ENCODE measurements around the gene TMC7. TPM values are rescaled to one million over a fixed set of nuclear protein-coding genes. Genes with fewer than 3 reads are reported as not detected.
A peak's percentile ranks its signal among the peaks of the same experiment; 100 is the strongest.

The TMC7 gene
- total and polyA plus RNA-seq, 2 experiments from 2014 or later, result 5.7 to 6.5 TPM

- H3K9me3 ChIP-seq (ENCODE audit: low read depth), result no peaks in the 10 kb centered on the region
- H3K9me2 ChIP-seq (replicated peaks; ENCODE audit: insufficient read depth), result no peaks in the 10 kb centered on the region
- peaks cover 9% of the 10 kb centered on the region for H3K4me1 ChIP-seq (ENCODE audit: insufficient read depth)
- peak overlapping the region; percentile 64 for H2AFZ ChIP-seq
- H3K4me3 ChIP-seq, result peak overlapping the region; percentile 63
- no peak for TF ChIP-seq CTCF (IDR thresholded peaks at IDR 0.05; ENCODE audit: poor library complexity)
- no peak for TF ChIP-seq EZH2phosphoT487 (IDR thresholded peaks at IDR 0.05; ENCODE audit: low read depth, severe bottlenecking, unreplicated experiment)
- no peak for TF ChIP-seq EZH2 (IDR thresholded peaks at IDR 0.05; ENCODE audit: borderline replicate concordance)
- 70% methylated on average over 19 of the region's 19 CpGs for WGBS (ENCODE audit: low lambda C conversion rate, missing lambda C conversion rate)
- H3K4me2 ChIP-seq, result peak overlapping the region; percentile 87
- no peaks in the 10 kb centered on the region for H3K36me3 ChIP-seq (replicated peaks; ENCODE audit: insufficient read depth, low read depth)
- no peaks in the 10 kb centered on the region for H3K27me3 ChIP-seq
- peaks cover 15% of the 10 kb centered on the region for H3K79me2 ChIP-seq
- no peak for DNase-seq (ENCODE audit: low spot score)
- peak overlapping the region; percentile 98 for H3K27ac ChIP-seq
- no peaks in the 10 kb centered on the region for H4K20me1 ChIP-seq (ENCODE audit: insufficient read depth, poor library complexity, severe bottlenecking)
Observed at GRCh38 chr16:19068237-19068815, 84.6 kb downstream of the TMC7 start.

GRCh38 chr16:19071811-19072777 is 88.4 kb downstream of the TMC7 start:
- 84% methylated on average over 21 of the region's 21 CpGs for WGBS (ENCODE audit: low lambda C conversion rate, missing lambda C conversion rate)
- Histone ChIP-seq H3K4me1 (ENCODE audit: insufficient read depth) (peaks cover 9% of the 10 kb centered on the region), H3K9me2 (replicated peaks; ENCODE audit: insufficient read depth) (no peaks in the 10 kb centered on the region), H3K27ac (no peak overlapping the region), H2AFZ (no peak overlapping the region), H3K4me2 (no peak overlapping the region), H3K27me3 (no peaks in the 10 kb centered on the region), H3K79me2 (peaks cover 15% of the 10 kb centered on the region), H3K4me3 (no peak overlapping the region), H3K9me3 (ENCODE audit: low read depth) (no peaks in the 10 kb centered on the region), H3K36me3 (replicated peaks; ENCODE audit: insufficient read depth, low read depth) (peaks cover 6% of the 10 kb centered on the region), H4K20me1 (ENCODE audit: insufficient read depth, poor library complexity, severe bottlenecking) (no peaks in the 10 kb centered on the region)
- TF ChIP-seq EZH2 (IDR thresholded peaks at IDR 0.05; ENCODE audit: borderline replicate concordance) (no peak), EZH2phosphoT487 (IDR thresholded peaks at IDR 0.05; ENCODE audit: low read depth, severe bottlenecking, unreplicated experiment) (no peak), CTCF (IDR thresholded peaks at IDR 0.05; ENCODE audit: poor library complexity) (peak; percentile 59)
- peak; percentile 77 for DNase-seq (ENCODE audit: low spot score)

- no peak overlapping the region for H3K4me2 ChIP-seq
- H4K20me1 ChIP-seq (ENCODE audit: insufficient read depth, poor library complexity, severe bottlenecking), result no peaks in the 10 kb centered on the region
- H3K27me3 ChIP-seq, result no peaks in the 10 kb centered on the region
- no peak for DNase-seq (ENCODE audit: low spot score)
- WGBS (ENCODE audit: low lambda C conversion rate, missing lambda C conversion rate), result 97% methylated on average over 3 of the region's 3 CpGs
- H2AFZ ChIP-seq, result no peak overlapping the region
- no peaks in the 10 kb centered on the region for H3K9me3 ChIP-seq (ENCODE audit: low read depth)
- peaks cover 6% of the 10 kb centered on the region for H3K36me3 ChIP-seq (replicated peaks; ENCODE audit: insufficient read depth, low read depth)
- TF ChIP-seq EZH2 (IDR thresholded peaks at IDR 0.05; ENCODE audit: borderline replicate concordance) (no peak), EZH2phosphoT487 (IDR thresholded peaks at IDR 0.05; ENCODE audit: low read depth, severe bottlenecking, unreplicated experiment) (no peak)
- H3K27ac ChIP-seq, result no peak overlapping the region
- H3K4me3 ChIP-seq, result no peak overlapping the region
- peaks cover 8% of the 10 kb centered on the region for H3K4me1 ChIP-seq (ENCODE audit: insufficient read depth)
- no peaks in the 10 kb centered on the region for H3K9me2 ChIP-seq (replicated peaks; ENCODE audit: insufficient read depth)
- H3K79me2 ChIP-seq, result peaks cover 13% of the 10 kb centered on the region
Observed at GRCh38 chr16:19073344-19073743, 89.6 kb downstream of the TMC7 start.

GRCh38 chr16:19073863-19074262 is 90.1 kb downstream of the TMC7 start:
- Histone ChIP-seq H3K36me3 (replicated peaks; ENCODE audit: insufficient read depth, low read depth) (peaks cover 6% of the 10 kb centered on the region), H3K79me2 (peaks cover 7% of the 10 kb centered on the region), H3K4me3 (no peak overlapping the region), H3K4me1 (ENCODE audit: insufficient read depth) (peaks cover 3% of the 10 kb centered on the region), H3K27ac (no peak overlapping the region), H3K9me3 (ENCODE audit: low read depth) (no peaks in the 10 kb centered on the region), H2AFZ (no peak overlapping the region), H3K9me2 (replicated peaks; ENCODE audit: insufficient read depth) (no peaks in the 10 kb centered on the region), H4K20me1 (ENCODE audit: insufficient read depth, poor library complexity, severe bottlenecking) (no peaks in the 10 kb centered on the region), H3K27me3 (no peaks in the 10 kb centered on the region), H3K4me2 (no peak overlapping the region)
- TF ChIP-seq CTCF (IDR thresholded peaks at IDR 0.05; ENCODE audit: poor library complexity), result no peak
- TF ChIP-seq EZH2 (IDR thresholded peaks at IDR 0.05; ENCODE audit: borderline replicate concordance), result no peak
- no peak for TF ChIP-seq EZH2phosphoT487 (IDR thresholded peaks at IDR 0.05; ENCODE audit: low read depth, severe bottlenecking, unreplicated experiment)
- no peak for DNase-seq (ENCODE audit: low spot score)
- 94% methylated on average over 7 of the region's 7 CpGs for WGBS (ENCODE audit: low lambda C conversion rate, missing lambda C conversion rate)

Measured in hepatocyte (in vitro differentiated cells).